ENCODE data around the gene AFF3. TPM values are rescaled to one million over a fixed set of nuclear protein-coding genes. Genes with fewer than 3 reads are reported as not detected.

The AFF3 gene
- total and polyA plus RNA-seq, 2 of the 4 experiments (the other 2 are of a cell fraction): 12.9 to 14.3 TPM

- no peaks in the 10 kb centered on the region for H3K9me3 ChIP-seq (ENCODE audit: control insufficient read depth, insufficient read depth, low read length)
- no peak overlapping the region for H2BK120ac ChIP-seq (ENCODE audit: low read depth, low read length)
- no peak for TF ChIP-seq CTCF (conservative IDR thresholded peaks at IDR 0.05; ENCODE audit: low read depth, low read length)
- TF ChIP-seq RAD21 (IDR thresholded peaks at IDR 0.05; ENCODE audit: low read length): no peak
- no peak for TF ChIP-seq RCOR1 (IDR thresholded peaks at IDR 0.05; ENCODE audit: insufficient replicate concordance, low read length)
- no peak for TF ChIP-seq MAZ (IDR thresholded peaks at IDR 0.05; ENCODE audit: borderline replicate concordance, low read depth, low read length)
- no peak for TF ChIP-seq USF2 (IDR thresholded peaks at IDR 0.05; ENCODE audit: low read depth, low read length)
- no peak for TF ChIP-seq MXI1 (IDR thresholded peaks at IDR 0.05; ENCODE audit: borderline replicate concordance, low read depth, low read length)
- TF ChIP-seq CEBPB (IDR thresholded peaks at IDR 0.05; ENCODE audit: low read depth, low read length): no peak
- TF ChIP-seq BHLHE40 (IDR thresholded peaks at IDR 0.05; ENCODE audit: low read depth, low read length): no peak
- no peak for TF ChIP-seq MAFK (IDR thresholded peaks at IDR 0.05; ENCODE audit: low read depth, low read length)
- no peak for TF ChIP-seq ELK1 (IDR thresholded peaks at IDR 0.05; ENCODE audit: borderline replicate concordance, low read depth, low read length)
- TF ChIP-seq POLR2A (IDR thresholded peaks at IDR 0.05; ENCODE audit: low read depth, low read length): no peak
- TF ChIP-seq RFX5 (IDR thresholded peaks at IDR 0.05; ENCODE audit: low read depth, low read length): no peak
- TF ChIP-seq CHD1 (IDR thresholded peaks at IDR 0.05; ENCODE audit: low read depth, low read length): no peak
- no peak for TF ChIP-seq FOS (IDR thresholded peaks at IDR 0.05; ENCODE audit: low read depth, low read length)
- TF ChIP-seq NFE2L2 (IDR thresholded peaks at IDR 0.05; ENCODE audit: low read depth, low read length): no peak
- no peak for TF ChIP-seq SMC3 (IDR thresholded peaks at IDR 0.05; ENCODE audit: low read depth, low read length)
- no peaks in the 10 kb centered on the region for H3K36me3 ChIP-seq (ENCODE audit: control insufficient read depth, insufficient read depth, low read length)
- H4K91ac ChIP-seq (ENCODE audit: insufficient read depth, low read depth, low read length): no peak overlapping the region
- no peak overlapping the region for H3K4me2 ChIP-seq (ENCODE audit: low read depth, low read length)
- no peak overlapping the region for H2AFZ ChIP-seq (replicated peaks; ENCODE audit: low read length, poor library complexity)
- H3K9me1 ChIP-seq (ENCODE audit: insufficient read depth, low read length): no peaks in the 10 kb centered on the region
- H2BK15ac ChIP-seq (ENCODE audit: low read depth, low read length): no peak overlapping the region
- in situ Hi-C loops (cut with MboI; ENCODE audit: low sequenced_read_pairs) (no loop called here), intact Hi-C loops (cut with micrococcal nuclease) (no loop called here), dilution Hi-C loops (cut with HindIII; ENCODE audit: low sequenced_read_pairs, unreplicated experiment) (no loop called here)
- H4K5ac ChIP-seq (ENCODE audit: low read depth, low read length): no peak overlapping the region
- no peaks in the 10 kb centered on the region for H3K4me1 ChIP-seq (ENCODE audit: control insufficient read depth, insufficient read depth, low read length)
- DNase-seq: no peak
- H3K18ac ChIP-seq (ENCODE audit: low read depth, low read length): no peak overlapping the region
- no peak overlapping the region for H2AK9ac ChIP-seq (replicated peaks; ENCODE audit: low read depth, low read length, poor library complexity)
- ATAC-seq (ENCODE audit: low read depth): no peak
- no peak overlapping the region for H3K56ac ChIP-seq (ENCODE audit: extremely low read depth, insufficient read depth, low read length)
- H3K14ac ChIP-seq (replicated peaks; ENCODE audit: low read depth, low read length): no peak overlapping the region
- H4K20me1 ChIP-seq (ENCODE audit: insufficient read depth, low read length): no peaks in the 10 kb centered on the region
- H2BK20ac ChIP-seq (ENCODE audit: low read depth, low read length): no peak overlapping the region
- no peak overlapping the region for H3K9ac ChIP-seq (ENCODE audit: low read depth, low read length)
- H4K8ac ChIP-seq (ENCODE audit: low read depth in 2 of 2, low read length in 2 of 2): no peak overlapping the region
- H3K23ac ChIP-seq (ENCODE audit: low read depth, low read length): no peak overlapping the region
- ChIA-PET CTCF (interaction anchor here (1.0 kb wide), 1 partner anchor 10 kb away, joined by 3 read pairs; no protein-coding TSS in a partner anchor), POLR2A (ENCODE audit: unreplicated experiment) (no interaction called here)
- 83% methylated on average over 1 of the region's 5 CpGs; no CpG with 5 or more reads in 1 of the 2 experiments for WGBS, 2 experiments (ENCODE audit: extremely low coverage in 2 of 2, insufficient read length in 1 of 2)
- no peak overlapping the region for H3K4me3 ChIP-seq (ENCODE audit: insufficient read depth, low read depth, low read length)
- H3K27me3 ChIP-seq (ENCODE audit: control insufficient read depth, insufficient read depth, low read length): peaks cover 4% of the 10 kb centered on the region; the same call in 1 of the 2 replicates
- H3K4ac ChIP-seq (ENCODE audit: low read depth, low read length): no peak overlapping the region
- no peak overlapping the region for H3K27ac ChIP-seq (ENCODE audit: insufficient read depth, low read length)
- no peaks in the 10 kb centered on the region for H3K79me1 ChIP-seq (ENCODE audit: low read depth in 1 of 2, low read length in 2 of 2)
- no TSS peak for BruUV-seq (replicated peaks)
- no peak overlapping the region for H2AK5ac ChIP-seq (ENCODE audit: low read depth, low read length)
- no peak overlapping the region for H2BK5ac ChIP-seq (ENCODE audit: low read depth, low read length, poor library complexity, severe bottlenecking)
Observed at GRCh38 chr2:100185516-100185915, 43.1 kb upstream of the AFF3 start.

Data from IMR-90 (cell line).